GM18909 (cell line): ENCODE measurements around the gene CTSO.

Source experiments
- ATAC-seq: cut with Tn5 transposase; IDR thresholded peaks from one replicate; pipeline ENCODE4 v1.9.1; 2021; ENCODE audit warnings: mild to moderate bottlenecking; ENCODE audit not compliant: unreplicated experiment, poor library complexity

The CTSO gene

GRCh38 chr4:155953151-155954117 is at the start of gene CTSO:
CTSO (minus strand) TSS chr4:155953866; CDS start chr4:155953847, 19 bp downstream.
- ATAC-seq = peak; percentile 96

- no peak for ATAC-seq
These were observed 46.8 kb upstream of the CTSO start for GRCh38 chr4:156000491-156000890.

- no peak for ATAC-seq
These were observed 46.1 kb upstream of the CTSO start for GRCh38 chr4:155999725-156000124.

GRCh38 chr4:155995069-155995468 is 41.4 kb upstream of the CTSO start:
- ATAC-seq = no peak

GRCh38 chr4:155984106-155984797 is 30.6 kb upstream of the CTSO start:
- ATAC-seq = no peak

- ATAC-seq = no peak
These were observed 29.2 kb upstream of the CTSO start for GRCh38 chr4:155982736-155983385.

- ATAC-seq = no peak
These were observed 25.1 kb upstream of the CTSO start for GRCh38 chr4:155978810-155979209.

GRCh38 chr4:155975511-155975910 is 21.8 kb upstream of the CTSO start:
- ATAC-seq = no peak

GRCh38 chr4:155974996-155975395 is 21.3 kb upstream of the CTSO start:
- no peak for ATAC-seq

- peak; percentile 98 for ATAC-seq
These were observed 20.7 kb upstream of the CTSO start for GRCh38 chr4:155974476-155974749.

- ATAC-seq = peak; percentile 32
These were observed 20.2 kb upstream of the CTSO start for GRCh38 chr4:155973639-155974475.

GRCh38 chr4:155972098-155972497 is 18.4 kb upstream of the CTSO start:
- peak; percentile 44 for ATAC-seq

- ATAC-seq = no peak
These were observed 13.2 kb upstream of the CTSO start for GRCh38 chr4:155966731-155967395.

- no peak for ATAC-seq
These were observed 12.5 kb upstream of the CTSO start for GRCh38 chr4:155966171-155966570.

GRCh38 chr4:155964016-155964891 is 10.6 kb upstream of the CTSO start:
- ATAC-seq = no peak

- ATAC-seq = no peak
These were observed 9.1 kb upstream of the CTSO start for GRCh38 chr4:155962767-155963166.

GRCh38 chr4:155961575-155961974 is 7.9 kb upstream of the CTSO start:
- ATAC-seq = no peak

- no peak for ATAC-seq
These were observed 6.9 kb upstream of the CTSO start for GRCh38 chr4:155960522-155960921.

GRCh38 chr4:155959417-155959816 is 5.8 kb upstream of the CTSO start:
- ATAC-seq = no peak
